Vagina (tissue), 2 donors: ENCODE data around the gene ADARB2.

Source experiments
- POLR2A ChIP-seq, 2 donors: fragments of 450-650 bp; IDR thresholded peaks; one replicate each; pipeline ENCODE4 v1.6.1; 2017; ENCODE audit warnings: antibody characterized with exemption in 2 of 2, mild to moderate bottlenecking in 2 of 2, moderate library complexity in 2 of 2
- POLR2AphosphoS5 ChIP-seq, 2 donors: sonication (generic); formaldehyde crosslinking; IDR thresholded peaks; one replicate each; pipeline ENCODE4 v1.9.0; 2017; ENCODE audit warnings: antibody characterized with exemption in 2 of 2, mild to moderate bottlenecking in 2 of 2, low read depth in 1 of 2; ENCODE audit not compliant: insufficient read depth in 1 of 2
- TF ChIP-seq, protein P1 (sequence below), 3 experiments: fragments of 450-650 bp in 2 of 3; fragments of 200-600 bp in 1 of 3; sonication (generic) in 1 of 3; IDR thresholded peaks; one replicate each; pipeline ENCODE4 v1.5.1; 2017 to 2019; ENCODE audit warnings: antibody characterized with exemption in 3 of 3, mild to moderate bottlenecking in 2 of 3, moderate library complexity in 2 of 3

DNA sequence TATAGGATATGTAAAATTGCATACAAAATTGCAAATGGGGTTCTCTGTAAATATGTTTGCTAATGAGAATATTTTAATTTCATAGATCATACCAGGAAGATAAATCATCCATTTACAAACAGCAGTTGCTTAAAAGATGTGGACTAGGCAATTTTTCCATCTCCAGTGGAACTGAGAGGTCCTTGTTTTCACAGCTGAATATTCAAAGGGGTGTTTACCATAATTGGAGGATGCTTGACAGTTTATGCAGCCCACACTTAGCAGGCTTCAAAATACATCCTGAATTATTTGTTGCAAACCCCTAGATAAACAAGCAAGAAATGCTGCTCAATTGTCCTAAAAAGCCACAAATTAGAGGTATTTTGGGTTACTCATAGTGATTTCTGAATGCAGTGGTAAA lies 69.9 kb downstream of the ADARB2 start:
- TF ChIP-seq, protein P1, sequence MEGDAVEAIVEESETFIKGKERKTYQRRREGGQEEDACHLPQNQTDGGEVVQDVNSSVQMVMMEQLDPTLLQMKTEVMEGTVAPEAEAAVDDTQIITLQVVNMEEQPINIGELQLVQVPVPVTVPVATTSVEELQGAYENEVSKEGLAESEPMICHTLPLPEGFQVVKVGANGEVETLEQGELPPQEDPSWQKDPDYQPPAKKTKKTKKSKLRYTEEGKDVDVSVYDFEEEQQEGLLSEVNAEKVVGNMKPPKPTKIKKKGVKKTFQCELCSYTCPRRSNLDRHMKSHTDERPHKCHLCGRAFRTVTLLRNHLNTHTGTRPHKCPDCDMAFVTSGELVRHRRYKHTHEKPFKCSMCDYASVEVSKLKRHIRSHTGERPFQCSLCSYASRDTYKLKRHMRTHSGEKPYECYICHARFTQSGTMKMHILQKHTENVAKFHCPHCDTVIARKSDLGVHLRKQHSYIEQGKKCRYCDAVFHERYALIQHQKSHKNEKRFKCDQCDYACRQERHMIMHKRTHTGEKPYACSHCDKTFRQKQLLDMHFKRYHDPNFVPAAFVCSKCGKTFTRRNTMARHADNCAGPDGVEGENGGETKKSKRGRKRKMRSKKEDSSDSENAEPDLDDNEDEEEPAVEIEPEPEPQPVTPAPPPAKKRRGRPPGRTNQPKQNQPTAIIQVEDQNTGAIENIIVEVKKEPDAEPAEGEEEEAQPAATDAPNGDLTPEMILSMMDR (IDR thresholded peaks at IDR 0.05), result no peak
- TF ChIP-seq POLR2A (IDR thresholded peaks at IDR 0.05), result no peak
- TF ChIP-seq POLR2AphosphoS5 (IDR thresholded peaks at IDR 0.05; ENCODE audit: insufficient read depth in 1 of 2, low read depth in 1 of 2), result no peak
